HEK293 (cell line): Measurements from ENCODE around the gene SMIM10.
A peak's percentile ranks its signal among the peaks of the same experiment; 100 is the strongest.

Experiments used
- CTCF ChIA-PET: fragments of 350-600 bp; formaldehyde crosslinking; extraction: SDS; loops from one replicate; lab custom pipeline; 2021; ENCODE audit warnings: antibody characterized with exemption; lab: Yijun Ruan, JAX
- POLR2A ChIA-PET: fragments of 300-600 bp; formaldehyde crosslinking; extraction: SDS; loops from one replicate; lab custom pipeline; 2020; ENCODE audit warnings: antibody characterized with exemption, inconsistent platforms; lab: Yijun Ruan, JAX
- H3K27ac ChIP-seq: fragments of 200-500 bp; sonication (Bioruptor generic); 2 replicates; pipeline ENCODE4 v1.5.1; 2014; ENCODE audit warnings: low read depth, low read length, control low read depth, inconsistent platforms; ENCODE audit errors: extremely low read depth
- H3K36me3 ChIP-seq, 2 experiments: fragments of 200-500 bp in 1 of 2; sonication (Bioruptor generic) in 1 of 2; 1 replicate in 1 of 2; 2 replicates in 1 of 2; pipeline ENCODE4 v1.5.1; 2014 to 2017; ENCODE audit warnings: inconsistent platforms in 2 of 2, low read length in 2 of 2; ENCODE audit not compliant: control insufficient read depth in 2 of 2, insufficient read depth in 1 of 2
- H3K4me1 ChIP-seq: fragments of 200-500 bp; sonication (Bioruptor generic); 2 replicates; pipeline ENCODE4 v1.5.1; 2014; ENCODE audit warnings: mild to moderate bottlenecking, low read length, inconsistent platforms; ENCODE audit not compliant: control insufficient read depth, insufficient read depth
- H3K4me3 ChIP-seq: 2 replicates; pipeline ENCODE4 v1.5.1; 2011; ENCODE audit warnings: low read depth, mild to moderate bottlenecking, control low read depth, low read length, moderate library complexity
- H3K9me3 ChIP-seq: fragments of 200-500 bp; sonication (Bioruptor generic); 2 replicates; pipeline ENCODE4 v1.5.1; 2014; ENCODE audit warnings: low read depth, low read length, inconsistent platforms; ENCODE audit not compliant: control insufficient read depth, insufficient read depth
- CTCF ChIP-seq: fragments of 450-650 bp; formaldehyde crosslinking; IDR thresholded peaks from 2 replicates; pipeline ENCODE4 v1.5.1; 2016; ENCODE audit warnings: missing biosample characterization, missing genetic modification characterization
- FEZF1 ChIP-seq: fragments of 450-650 bp; formaldehyde crosslinking; IDR thresholded peaks from 2 replicates; pipeline ENCODE4 v1.5.1; 2016; ENCODE audit warnings: missing biosample characterization, missing genetic modification characterization
- GFI1B ChIP-seq: fragments of 450-650 bp; formaldehyde crosslinking; IDR thresholded peaks from 2 replicates; pipeline ENCODE4 v1.5.1; 2016; ENCODE audit warnings: missing biosample characterization, missing genetic modification characterization
- GLI4 ChIP-seq: fragments of 450-650 bp; formaldehyde crosslinking; IDR thresholded peaks from 2 replicates; pipeline ENCODE4 v1.5.1; 2016; ENCODE audit warnings: missing biosample characterization, missing genetic modification characterization
- PRDM2 ChIP-seq: fragments of 450-650 bp; formaldehyde crosslinking; IDR thresholded peaks from 2 replicates; pipeline ENCODE4 v1.5.1; 2016; ENCODE audit warnings: missing biosample characterization, missing genetic modification characterization, borderline replicate concordance
- SCRT2 ChIP-seq: fragments of 450-650 bp; formaldehyde crosslinking; IDR thresholded peaks from 2 replicates; pipeline ENCODE4 v1.5.1; 2016; ENCODE audit warnings: missing biosample characterization, missing genetic modification characterization
- SP2 ChIP-seq: fragments of 450-650 bp; formaldehyde crosslinking; IDR thresholded peaks from 2 replicates; pipeline ENCODE4 v1.5.1; 2016; ENCODE audit warnings: missing biosample characterization, missing genetic modification characterization
- TCF7L2 ChIP-seq: IDR thresholded peaks from 2 replicates; pipeline ENCODE4 v1.6.1; 2011; ENCODE audit warnings: low read depth, mild to moderate bottlenecking, inconsistent platforms, low read length, moderate library complexity, borderline replicate concordance
- TRIM28 ChIP-seq: IDR thresholded peaks from 2 replicates; pipeline ENCODE4 v1.6.1; 2011; ENCODE audit warnings: low read length, control low read depth, borderline replicate concordance
- YY2 ChIP-seq: fragments of 450-650 bp; formaldehyde crosslinking; IDR thresholded peaks from 2 replicates; pipeline ENCODE4 v1.5.1; 2016; ENCODE audit warnings: missing biosample characterization, missing genetic modification characterization
- ZNF211 ChIP-seq: fragments of 450-650 bp; formaldehyde crosslinking; IDR thresholded peaks from 2 replicates; pipeline ENCODE4 v1.5.1; 2016; ENCODE audit warnings: low read depth, missing biosample characterization, missing genetic modification characterization
- ZNF266 ChIP-seq: fragments of 450-650 bp; formaldehyde crosslinking; IDR thresholded peaks from 2 replicates; pipeline ENCODE4 v1.5.1; 2016; ENCODE audit warnings: missing biosample characterization, missing genetic modification characterization, low read depth
- ZNF302 ChIP-seq: fragments of 450-650 bp; formaldehyde crosslinking; IDR thresholded peaks from 2 replicates; pipeline ENCODE4 v1.5.1; 2016; ENCODE audit warnings: missing biosample characterization, missing genetic modification characterization, low read depth
- ZNF366 ChIP-seq: fragments of 450-650 bp; formaldehyde crosslinking; conservative IDR thresholded peaks from 2 replicates; pipeline ENCODE4 v1.5.1; 2016; ENCODE audit warnings: missing biosample characterization, missing genetic modification characterization
- ZNF580 ChIP-seq: fragments of 450-650 bp; formaldehyde crosslinking; IDR thresholded peaks from 2 replicates; pipeline ENCODE4 v1.5.1; 2016; ENCODE audit warnings: missing biosample characterization, missing genetic modification characterization
- ZNF621 ChIP-seq: fragments of 450-650 bp; formaldehyde crosslinking; IDR thresholded peaks from 2 replicates; pipeline ENCODE4 v1.5.1; 2017; ENCODE audit warnings: missing biosample characterization, missing genetic modification characterization
- ZNF629 ChIP-seq: fragments of 450-650 bp; formaldehyde crosslinking; IDR thresholded peaks from 2 replicates; pipeline ENCODE4 v1.5.1; 2017; ENCODE audit warnings: missing biosample characterization, missing genetic modification characterization
- ZNF692 ChIP-seq: fragments of 450-650 bp; formaldehyde crosslinking; IDR thresholded peaks from 2 replicates; pipeline ENCODE4 v1.5.1; 2016; ENCODE audit warnings: missing biosample characterization, missing genetic modification characterization

SMIM10 gene

GRCh38 chrX:134948333-134949241 is 42.2 kb upstream of the SMIM10 start (continued):
- TF ChIP-seq PRDM2 (tag by site-specific recombination) = no peak
- TF ChIP-seq ZNF211 = no peak
- peak; percentile 48 for TF ChIP-seq ZNF366
- TF ChIP-seq GLI4 (tag by site-specific recombination) = no peak
- no peak for TF ChIP-seq SCRT2 (tag by site-specific recombination)
- 0 out of 2 replicates have a peak, but pooled peaks have one; percentile 27 for TF ChIP-seq ZNF629 (tag by site-specific recombination)
- TF ChIP-seq CTCF = no peak
- TF ChIP-seq TRIM28 = peak; percentile 87; the same call in 1 of the 2 replicates
- peak; percentile 13; the same call in 1 of the 2 replicates for TF ChIP-seq TCF7L2
- TF ChIP-seq GFI1B (tag by site-specific recombination) = no peak
- TF ChIP-seq YY2 (tag by site-specific recombination) = no peak
- TF ChIP-seq FEZF1 (tag by site-specific recombination) = 0 out of 2 replicates have a peak, but pooled peaks have one; percentile 9
- TF ChIP-seq ZNF692 (tag by site-specific recombination) = 0 out of 2 replicates have a peak, but pooled peaks have one; percentile 28
- 0 out of 2 replicates have a peak, but pooled peaks have one; percentile 5 for TF ChIP-seq SP2

GRCh38 chrX:134949271-134949670 is 41.5 kb upstream of the SMIM10 start:
- Histone ChIP-seq H3K4me1 (no peaks in the 10 kb centered on the region), H3K9me3 (no peaks in the 10 kb centered on the region), H3K4me3 (no peak overlapping the region), H3K27ac (no peak overlapping the region), H3K36me3 (no peaks in the 10 kb centered on the region)
- POLR2A ChIA-PET = interaction anchor here (0.7 kb wide), 1 partner anchor 489 kb away, joined by 3 read pairs; no protein-coding TSS in a partner anchor
- TF ChIP-seq ZNF266 (tag by site-specific recombination) (no peak), ZNF302 (no peak), ZNF621 (tag by site-specific recombination) (no peak), TCF7L2 (peak; percentile 65; the same call in 1 of the 2 replicates), ZNF580 (tag by site-specific recombination) (no peak), TRIM28 (peak; percentile 15; the same call in 1 of the 2 replicates)
- CTCF ChIA-PET = interaction anchor here (1.5 kb wide), 1 partner anchor 14 kb away, joined by 5 read pairs; no protein-coding TSS in a partner anchor
